HG02571 (cell line): ENCODE data around the gene LGALS12.

ENCODE experiments used
- ATAC-seq: cut with Tn5 transposase; IDR thresholded peaks from one replicate; pipeline ENCODE4 v1.9.1; 2021; ENCODE audit warnings: mild to moderate bottlenecking, moderate library complexity; ENCODE audit not compliant: unreplicated experiment

The LGALS12 gene

DNA sequence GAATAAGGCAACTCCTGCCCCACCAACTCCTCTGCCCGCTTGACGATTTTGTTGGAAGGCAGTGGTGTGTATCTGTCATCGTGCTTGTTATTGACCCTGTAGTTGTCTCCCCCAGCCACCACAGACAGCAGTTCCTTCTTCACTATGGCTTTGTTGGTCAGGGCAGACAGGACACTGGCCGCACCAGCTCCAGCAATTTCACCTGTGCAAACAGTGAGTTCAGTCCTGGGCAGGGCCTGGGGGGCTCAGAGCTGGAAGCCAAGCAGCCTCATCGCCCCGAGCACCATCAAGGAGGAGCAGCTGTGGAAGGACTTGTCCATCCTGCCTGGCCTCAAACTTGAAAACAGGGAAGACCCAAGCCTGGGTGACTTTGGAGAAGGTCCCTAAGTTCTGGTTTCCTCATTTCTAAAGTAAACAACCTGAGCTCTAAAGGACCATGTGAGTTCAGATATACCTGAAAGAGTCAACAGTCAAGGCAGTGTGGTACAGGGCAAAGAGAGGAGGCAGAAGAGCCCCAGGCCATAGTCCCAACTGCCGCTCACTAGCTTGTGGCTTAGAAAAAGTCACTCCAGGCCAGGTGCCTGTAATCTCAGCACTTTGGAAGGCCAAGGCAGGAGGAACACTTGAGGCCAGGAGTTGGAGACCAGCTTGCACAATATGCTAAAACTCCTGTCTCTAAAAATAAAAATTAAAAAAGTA is 52.7 kb downstream of the LGALS12 start:
- no peak for ATAC-seq

GRCh38 chr11:63560506-63561180 is 54.8 kb downstream of the LGALS12 start:
- ATAC-seq, result no peak

- no peak for ATAC-seq
Measured at GRCh38 chr11:63563201-63564055, 57.5 kb downstream of the LGALS12 start, which contains the start of gene PLAAT2. TSS of gene PLAAT2 (minus strand) at chr11:63563379. CDS start at chr11:63563324, 55 bp downstream.

DNA sequence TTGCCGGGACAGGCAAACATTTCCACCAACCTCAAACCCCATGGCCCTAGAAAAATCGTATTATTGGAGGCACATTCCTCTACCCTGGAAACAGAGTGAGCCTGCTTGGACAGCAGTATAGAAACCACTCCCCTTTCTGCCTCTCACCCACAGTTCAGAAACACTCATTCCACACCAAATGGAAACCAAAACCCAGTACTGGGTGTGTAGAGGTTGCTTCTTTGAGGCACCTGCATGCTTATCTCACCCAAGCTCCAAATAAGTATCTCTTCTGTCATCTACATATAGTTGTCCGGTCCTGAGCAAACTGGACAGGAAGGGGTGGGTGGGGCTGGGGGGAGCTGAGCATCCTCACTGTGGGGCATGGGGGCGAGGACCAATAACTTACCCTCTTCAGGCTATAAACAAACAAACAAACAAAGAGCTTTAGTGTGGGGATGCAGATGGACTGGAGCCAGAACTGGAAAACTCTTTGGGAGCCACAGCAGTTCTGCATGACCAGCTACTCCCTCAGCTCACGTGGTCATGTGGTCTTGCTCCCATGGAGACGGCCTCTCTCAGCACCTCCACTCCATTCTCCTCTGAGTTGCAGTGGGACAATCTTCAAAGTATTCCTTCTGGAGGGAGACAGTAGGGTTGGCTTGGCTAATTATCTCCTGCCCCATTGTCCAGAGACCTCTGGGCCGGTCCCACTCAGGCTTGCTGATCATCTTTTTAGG is 58.3 kb downstream of the LGALS12 start:
- ATAC-seq, result peak; percentile 73

DNA sequence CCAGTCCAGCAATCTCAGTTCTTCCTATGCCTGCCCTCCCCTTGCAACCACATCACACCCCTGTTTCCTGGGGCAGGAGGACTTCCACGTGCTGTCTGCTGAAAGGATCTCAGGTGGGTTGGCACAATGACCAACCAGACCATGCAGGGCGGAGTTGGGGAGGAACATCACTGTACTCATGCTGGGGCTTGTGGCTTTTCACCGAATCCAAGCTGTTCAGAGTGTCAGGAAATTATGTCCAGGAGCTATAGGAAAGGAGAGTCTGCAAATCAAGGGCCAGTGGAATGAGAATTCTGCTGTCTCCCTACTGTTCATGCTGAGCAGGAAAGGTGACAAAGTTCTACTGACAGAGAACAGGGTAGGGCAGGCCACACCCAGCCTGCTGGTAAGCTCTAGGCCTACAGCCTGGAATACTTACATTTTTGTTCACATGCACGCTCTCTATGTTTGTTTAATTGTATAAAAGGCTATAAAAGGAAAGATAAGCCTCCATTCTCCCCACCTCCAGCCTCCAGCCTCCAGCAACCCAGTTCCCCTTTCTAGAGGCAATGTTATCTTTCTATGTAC is 59.0 kb downstream of the LGALS12 start:
- ATAC-seq, result no peak
